H1 (cell line): ENCODE data around the gene CHI3L1. TPM values are rescaled to one million over a fixed set of nuclear protein-coding genes. Genes with fewer than 3 reads are reported as not detected.

ENCODE experiments used
- CTCF ChIA-PET: fragments of 300-600 bp; sonication (Branson Sonifier 250); formaldehyde crosslinking; loops from one replicate; lab custom pipeline; 2021; ENCODE audit not compliant: partially characterized antibody; lab: Charles Lee
- POLR2A ChIA-PET: fragments of 300-600 bp; sonication (Branson Sonifier 250); formaldehyde crosslinking; loops from one replicate; lab custom pipeline; 2021; ENCODE audit warnings: inconsistent platforms; ENCODE audit not compliant: partially characterized antibody; lab: Charles Lee
- DNase-seq, 2 experiments: peaks; one replicate each; pipeline versions ENCODE4 v3.0.0 to v3.0.0-alpha.2; 2010 to 2022; ENCODE audit warnings: low spot score in 2 of 2, low read depth in 1 of 2, mixed read lengths in 1 of 2
- FAIRE-seq: peaks from 2 replicates; lab custom pipeline; 2011; peaks lifted over from hg19 to GRCh38; lab: Jason Lieb, UNC
- H2AFZ ChIP-seq: 2 replicates; pipeline ENCODE4 v1.8.1; 2012; ENCODE audit warnings: low read length, inconsistent platforms
- H2AK5ac ChIP-seq: 2 replicates; pipeline ENCODE4 v1.6.1; 2013; ENCODE audit warnings: low read depth, low read length
- H2BK120ac ChIP-seq: replicated peaks from 2 replicates; pipeline ENCODE3; 2013; ENCODE audit warnings: low read depth, low read length, inconsistent platforms
- H2BK12ac ChIP-seq: 2 replicates; pipeline ENCODE4 v1.6.1; 2013; ENCODE audit warnings: low read depth, low read length
- H2BK15ac ChIP-seq: 2 replicates; pipeline ENCODE4 v1.6.1; 2013; ENCODE audit warnings: low read length
- H2BK20ac ChIP-seq: 2 replicates; pipeline ENCODE4 v1.6.1; 2013; ENCODE audit warnings: low read length
- H2BK5ac ChIP-seq: 2 replicates; pipeline ENCODE4 v1.6.1; 2013; ENCODE audit warnings: low read depth, low read length
- H3K14ac ChIP-seq: 2 replicates; pipeline ENCODE4 v1.6.1; 2013; ENCODE audit warnings: inconsistent platforms; ENCODE audit not compliant: insufficient read length
- H3K18ac ChIP-seq: 2 replicates; pipeline ENCODE4 v1.6.1; 2013; ENCODE audit warnings: low read length; ENCODE audit errors: extremely low read depth
- H3K23ac ChIP-seq: 2 replicates; pipeline ENCODE4 v1.6.1; 2013; ENCODE audit warnings: inconsistent platforms; ENCODE audit not compliant: insufficient read length
- H3K23me2 ChIP-seq: 2 replicates; pipeline ENCODE4 v1.6.1; 2013; ENCODE audit warnings: low read depth, low read length
- H3K27ac ChIP-seq: 2 replicates; pipeline ENCODE4 v1.6.1; 2011; ENCODE audit warnings: low read depth, low read length, inconsistent platforms
- H3K27me3 ChIP-seq, 4 experiments: replicated peaks in 1 of 4; 1 replicate in 1 of 4; 2 replicates in 3 of 4; pipeline versions ENCODE4 v1.6.1 to v1.8.1; 2011 to 2013; ENCODE audit warnings: low read length in 3 of 4, mild to moderate bottlenecking in 3 of 4, inconsistent platforms in 2 of 4, mixed read lengths in 2 of 4, moderate library complexity in 1 of 4; ENCODE audit not compliant: control insufficient read depth in 3 of 4, insufficient read depth in 3 of 4; ENCODE audit errors: extremely low read depth in 1 of 4
- H3K36me3 ChIP-seq, 4 experiments: 2 replicates each; pipeline versions ENCODE4 v1.6.1 to v1.8.1; 2011 to 2013; ENCODE audit warnings: mild to moderate bottlenecking in 4 of 4, low read length in 3 of 4, moderate library complexity in 2 of 4, control low read depth in 1 of 4, inconsistent platforms in 1 of 4; ENCODE audit not compliant: insufficient read depth in 4 of 4, control insufficient read depth in 2 of 4
- H3K4ac ChIP-seq: replicated peaks from 2 replicates; pipeline ENCODE3; 2013; ENCODE audit warnings: low read length, low read depth, mixed read lengths, inconsistent platforms; ENCODE audit not compliant: insufficient read length
- H3K4me1 ChIP-seq, 4 experiments: replicated peaks in 1 of 4; 1 replicate in 1 of 4; 2 replicates in 3 of 4; pipeline versions ENCODE4 v1.6.1 to v1.8.1; 2011 to 2013; ENCODE audit warnings: low read length in 3 of 4, inconsistent platforms in 2 of 4, mixed read lengths in 1 of 4; ENCODE audit not compliant: insufficient read depth in 4 of 4, control insufficient read depth in 3 of 4
- H3K4me2 ChIP-seq, 2 experiments: 2 replicates each; pipeline versions ENCODE4 v1.6.1 to v1.8.1; 2011 to 2013; ENCODE audit warnings: low read depth in 2 of 2, low read length in 2 of 2, control low read depth in 1 of 2, inconsistent platforms in 1 of 2, mild to moderate bottlenecking in 1 of 2; ENCODE audit not compliant: insufficient read depth in 1 of 2
- H3K4me3 ChIP-seq, 4 experiments: fragments of 200-600, 300-600 bp in 1 of 4; sonication (generic), shearing (Covaris generic), sonication (Bioruptor Twin) in 1 of 4; 2 replicates each; pipeline versions ENCODE4 v1.5.1 to v1.8.1; 2011 to 2016; ENCODE audit warnings: low read length in 4 of 4, low read depth in 3 of 4, control low read depth in 2 of 4, inconsistent platforms in 2 of 4, mild to moderate bottlenecking in 2 of 4, mixed read lengths in 1 of 4, moderate library complexity in 1 of 4; ENCODE audit not compliant: insufficient read depth in 2 of 4; ENCODE audit errors: extremely low read depth in 1 of 4
- H3K56ac ChIP-seq: replicated peaks from 2 replicates; pipeline ENCODE3; 2013; ENCODE audit warnings: low read depth, mild to moderate bottlenecking, mixed read lengths, low read length, inconsistent platforms; ENCODE audit not compliant: insufficient read length
- H3K79me1 ChIP-seq: 2 replicates; pipeline ENCODE4 v1.6.1; 2013; ENCODE audit warnings: low read depth, low read length, control low read depth
- H3K79me2 ChIP-seq, 2 experiments: 2 replicates each; pipeline versions ENCODE4 v1.6.1 to v1.8.1; 2012 to 2013; ENCODE audit warnings: low read length in 2 of 2, mild to moderate bottlenecking in 2 of 2, inconsistent platforms in 1 of 2; ENCODE audit not compliant: insufficient read depth in 2 of 2, control insufficient read depth in 1 of 2
- H3K9ac ChIP-seq, 4 experiments: replicated peaks in 1 of 4; 1 replicate in 1 of 4; 2 replicates in 3 of 4; pipeline versions ENCODE4 v1.6.1 to v1.8.1; 2011 to 2013; ENCODE audit warnings: low read depth in 3 of 4, low read length in 3 of 4, control low read depth in 2 of 4, mild to moderate bottlenecking in 2 of 4, moderate library complexity in 2 of 4, inconsistent platforms in 1 of 4; ENCODE audit errors: extremely low read depth in 1 of 4
- H3K9me3 ChIP-seq, 2 experiments: 2 replicates each; pipeline versions ENCODE4 v1.6.1 to v1.8.1; 2012 to 2013; ENCODE audit warnings: mild to moderate bottlenecking in 2 of 2, moderate library complexity in 2 of 2, control low read depth in 1 of 2, inconsistent platforms in 1 of 2, low read depth in 1 of 2, low read length in 1 of 2, mixed read lengths in 1 of 2; ENCODE audit not compliant: insufficient read depth in 2 of 2
- H4K20me1 ChIP-seq, 2 experiments: replicated peaks in 1 of 2; 2 replicates each; pipeline versions ENCODE3 to v1.8.1; 2011 to 2013; ENCODE audit warnings: inconsistent platforms in 2 of 2, low read length in 2 of 2, mild to moderate bottlenecking in 1 of 2; ENCODE audit not compliant: insufficient read depth in 2 of 2, control insufficient read depth in 1 of 2
- H4K5ac ChIP-seq: 2 replicates; pipeline ENCODE4 v1.6.1; 2013; ENCODE audit warnings: low read length, low read depth, mixed read lengths, inconsistent platforms; ENCODE audit not compliant: insufficient read length
- H4K8ac ChIP-seq: 2 replicates; pipeline ENCODE4 v1.8.0; 2013; ENCODE audit warnings: mild to moderate bottlenecking, moderate library complexity, low read length, inconsistent platforms; ENCODE audit not compliant: insufficient read depth; ENCODE audit errors: extremely low read depth
- H4K91ac ChIP-seq: replicated peaks from 2 replicates; pipeline ENCODE3; 2013; ENCODE audit warnings: low read length, mixed read lengths, inconsistent platforms; ENCODE audit not compliant: insufficient read length
- ASH2L ChIP-seq: fragments of 200-600, 300-600 bp; sonication (generic); IDR thresholded peaks from one replicate; pipeline ENCODE4 v1.7.1; 2017; ENCODE audit warnings: low read length
- CEBPB ChIP-seq: IDR thresholded peaks from 2 replicates; pipeline ENCODE4 v1.6.1; 2012; ENCODE audit warnings: low read depth, low read length
- CHD1 ChIP-seq: IDR thresholded peaks from 2 replicates; pipeline ENCODE4 v1.6.1; 2012; ENCODE audit warnings: low read depth, low read length, improper control_type of control experiment
- CTBP2 ChIP-seq: IDR thresholded peaks from 2 replicates; pipeline ENCODE4 v1.7.0; 2011; ENCODE audit warnings: borderline replicate concordance, mild to moderate bottlenecking, moderate library complexity, mixed read lengths, low read length; ENCODE audit not compliant: insufficient read depth, insufficient read length
- EP300 ChIP-seq, 2 experiments: IDR thresholded peaks; 1 replicate in 1 of 2; 2 replicates in 1 of 2; pipeline ENCODE4 v1.6.1; 2011 to 2012; ENCODE audit warnings: low read depth in 2 of 2, low read length in 2 of 2, mild to moderate bottlenecking in 2 of 2, borderline replicate concordance in 1 of 2, inconsistent platforms in 1 of 2, moderate library complexity in 1 of 2
- PHF8 ChIP-seq: fragments of 200-600 bp; sonication (generic); conservative IDR thresholded peaks from 2 replicates; pipeline ENCODE4 v1.7.1; 2012; ENCODE audit warnings: low read depth, mild to moderate bottlenecking, inconsistent platforms, low read length, moderate library complexity
- RBBP5 ChIP-seq: IDR thresholded peaks from 2 replicates; pipeline ENCODE4 v1.7.1; 2012; ENCODE audit warnings: low read depth, mild to moderate bottlenecking, inconsistent platforms, low read length, moderate library complexity, borderline replicate concordance
- WGBS, 2 experiments: shearing (Covaris generic) in 1 of 2; methylation state at CpG; one replicate each; pipeline versions ENCODE4 v1.1.6 to v1.1.7; 2013 to 2015; ENCODE audit warnings: low lambda C conversion rate in 2 of 2, mixed read lengths in 2 of 2, inconsistent platforms in 1 of 2, low coverage in 1 of 2, missing lambda C conversion rate in 1 of 2; ENCODE audit not compliant: insufficient replicate concordance in 2 of 2, insufficient coverage in 1 of 2, insufficient read length in 1 of 2; ENCODE audit errors: extremely low coverage in 1 of 2, missing lambda C conversion rate in 1 of 2; 5-methylcytosine and 5-hydroxymethylcytosine counted together
- polyA plus RNA-seq, 7 experiments: library from polyadenylated mRNA; depleted of rRNA in 3 of 7; stranded (reverse) in 5 of 7; unstranded in 2 of 7; fragments of >200 nt in 5 of 7; fragments of 200-250 nt in 2 of 7; gene quantifications; 1 replicate in 5 of 7; 2 replicates in 1 of 7; 4 replicates in 1 of 7; pipeline versions ENCODE4 v1.2.1 to v1.2.3, GENCODE V29; 2011 to 2013; ENCODE audit warnings: missing spikeins in 2 of 7, mixed read lengths in 2 of 7
- total RNA-seq: library from RNA; stranded (reverse); fragmentation: NEBNext Ultra II Directional; extraction: Animal tissue kit (Norgen Biotek cat#: 25700); gene quantifications from 2 replicates; pipeline ENCODE4 v1.2.1, GENCODE V29; 2021

Gene CHI3L1
- total and polyA plus RNA-seq, 2 of the 8 experiments (the other 6 are each of a cell fraction or from before 2014, with no cell fraction given) = 1.0 TPM; not detected in 1

- H3K36me3 ChIP-seq = no peaks in the 10 kb centered on the region
- no peak overlapping the region for H2BK15ac ChIP-seq
- H2AK5ac ChIP-seq = no peak overlapping the region
- TF ChIP-seq RBBP5 = no peak
- TF ChIP-seq ASH2L = no peak
- TF ChIP-seq EP300 (IDR thresholded peaks at IDR 0.05; ENCODE audit: borderline replicate concordance in 1 of 2, low read depth in 2 of 2, low read length in 2 of 2) = no peak
- TF ChIP-seq PHF8 = no peak
- TF ChIP-seq CTBP2 = no peak
- TF ChIP-seq CEBPB = no peak
- TF ChIP-seq CHD1 = no peak
- no peak overlapping the region for H3K4me2 ChIP-seq
- no peaks in the 10 kb centered on the region for H4K20me1 ChIP-seq
- 88% methylated on average over 6 of the region's 6 CpGs; no CpG with 5 or more reads in 1 of the 2 experiments for WGBS, 2 experiments
- no peaks in the 10 kb centered on the region for H3K23me2 ChIP-seq
- no peak overlapping the region for H3K4me3 ChIP-seq
- H3K9ac ChIP-seq = peak overlapping the region in 1 of 4 experiments; percentile 25; a peak in 1 of 7 replicates
- H4K91ac ChIP-seq = no peak overlapping the region
- H2BK5ac ChIP-seq = no peak overlapping the region
- H2BK120ac ChIP-seq = no peak overlapping the region
- FAIRE-seq (no peak), DNase-seq (no peak)
- CTCF ChIA-PET = interaction anchor here (0.5 to 18.1 kb wide), 16 partner anchors 9 to 178 kb away, joined by 3 to 479 read pairs (median 7); partner anchors contain the start of genes ADORA1 and MYOG
- H3K23ac ChIP-seq = no peak overlapping the region
- H2BK12ac ChIP-seq = no peak overlapping the region
- H3K56ac ChIP-seq = no peak overlapping the region
- H3K27ac ChIP-seq = no peak overlapping the region
- no peaks in the 10 kb centered on the region for H3K79me1 ChIP-seq
- no peak overlapping the region for H3K4ac ChIP-seq
- H3K27me3 ChIP-seq = no peaks in the 10 kb centered on the region
- no peak overlapping the region for H4K5ac ChIP-seq
- POLR2A ChIA-PET = no interaction called here
- no peak overlapping the region for H2AFZ ChIP-seq
- H3K14ac ChIP-seq = no peak overlapping the region
- H4K8ac ChIP-seq = no peak overlapping the region
- no peak overlapping the region for H3K18ac ChIP-seq
- no peak overlapping the region for H2BK20ac ChIP-seq
- no peaks in the 10 kb centered on the region for H3K79me2 ChIP-seq
- H3K9me3 ChIP-seq = no peaks in the 10 kb centered on the region
- H3K4me1 ChIP-seq = peaks cover 0 to 12% (median 11%) of the 10 kb centered on the region in 4 experiments; a peak in 6 of 7 replicates
Observed at GRCh38 chr1:203213126-203213525, 26.6 kb upstream of the CHI3L1 start.
